Upper lobe of left lung (tissue), 6 donors: Measurements from ENCODE around the gene BICRA. TPM values are rescaled to one million over a fixed set of nuclear protein-coding genes. Genes with fewer than 3 reads are reported as not detected.
A peak's percentile ranks its signal among the peaks of the same experiment; 100 is the strongest.
"Not testable (repeated sequence)": the region's sequence is repeated elsewhere in the genome, so short reads cannot be mapped to it uniquely, and the experiment has no call there.

ENCODE experiments used
- ATAC-seq, 2 donors: fragments of 200-7000 bp; cut with Tn5 transposase; one replicate each; pipeline ENCODE4 v1.9.1; 2022; ENCODE audit warnings: mild to moderate bottlenecking in 2 of 2, moderate library complexity in 2 of 2; ENCODE audit not compliant: low FRiP score in 2 of 2
- DNase-seq, 2 donors: peaks; one replicate each; pipeline ENCODE4 v3.0.0-alpha.2; 2019 to 2020
- H3K27ac ChIP-seq, 4 donors: fragments of 200-600 bp; sonication (generic); one replicate each; pipeline ENCODE4 v1.5.1; 2016 to 2019
- H3K27me3 ChIP-seq, 4 donors: fragments of 200-600 bp; sonication (generic); one replicate each; pipeline ENCODE4 v1.5.1; 2017 to 2019
- H3K36me3 ChIP-seq, 4 donors: fragments of 200-600 bp; sonication (generic); one replicate each; pipeline ENCODE4 v1.5.1; 2016 to 2019
- H3K4me1 ChIP-seq, 4 donors: fragments of 200-600 bp; sonication (generic); one replicate each; pipeline ENCODE4 v1.5.1; 2018 to 2019
- H3K4me3 ChIP-seq, 4 donors: fragments of 200-600 bp; sonication (generic); one replicate each; pipeline ENCODE4 v1.5.1; 2017 to 2019; ENCODE audit warnings: mild to moderate bottlenecking in 2 of 4, moderate library complexity in 1 of 4
- H3K9me3 ChIP-seq, 4 donors: fragments of 200-600 bp; sonication (generic); one replicate each; pipeline ENCODE4 v1.5.1; 2018 to 2019
- EP300 ChIP-seq, 4 donors: sonication (generic); formaldehyde crosslinking; IDR thresholded peaks; one replicate each; pipeline ENCODE4 v1.5.1; 2017; ENCODE audit warnings: antibody characterized with exemption in 4 of 4, control low read depth in 2 of 4
- POLR2A ChIP-seq, 4 donors: fragments of 450-650 bp; IDR thresholded peaks; one replicate each; pipeline ENCODE4 v1.5.1; 2016 to 2017; ENCODE audit warnings: antibody characterized with exemption in 4 of 4, mild to moderate bottlenecking in 2 of 4
- POLR2AphosphoS5 ChIP-seq, 2 donors: sonication (generic); formaldehyde crosslinking; IDR thresholded peaks; one replicate each; pipeline ENCODE4 v1.5.1; 2017; ENCODE audit warnings: antibody characterized with exemption in 2 of 2
- WGBS, 2 donors: methylation state at CpG; one replicate each; pipeline ENCODE4 v1.1.5; 2017 to 2018; 5-methylcytosine and 5-hydroxymethylcytosine counted together
- total RNA-seq, 6 donors: library from RNA; depleted of rRNA in 4 of 6; stranded (reverse); fragments of >200 nt in 4 of 6; gene quantifications; one replicate each; pipeline versions ENCODE4 v1.1.0 to v1.2.1, GENCODE V29; 2016 to 2021
- TF ChIP-seq, protein P1 (sequence below), 6 experiments: fragments of 450-650 bp in 4 of 6; fragments of 200-600 bp in 2 of 6; sonication (generic) in 2 of 6; IDR thresholded peaks; one replicate each; pipeline ENCODE4 v1.5.1; 2016 to 2019; ENCODE audit warnings: antibody characterized with exemption in 6 of 6
- donor health status: DM: no; HTN: no; CAD: no; lungs with moderate emphysema.
- donor health status: DM: no; HTN: yes; CAD: no; lungs with severe emphysema.

Gene BICRA
- total RNA-seq, 6 donors from 2014 or later: 5.0 to 66.1 (median 15.2) TPM

DNA sequence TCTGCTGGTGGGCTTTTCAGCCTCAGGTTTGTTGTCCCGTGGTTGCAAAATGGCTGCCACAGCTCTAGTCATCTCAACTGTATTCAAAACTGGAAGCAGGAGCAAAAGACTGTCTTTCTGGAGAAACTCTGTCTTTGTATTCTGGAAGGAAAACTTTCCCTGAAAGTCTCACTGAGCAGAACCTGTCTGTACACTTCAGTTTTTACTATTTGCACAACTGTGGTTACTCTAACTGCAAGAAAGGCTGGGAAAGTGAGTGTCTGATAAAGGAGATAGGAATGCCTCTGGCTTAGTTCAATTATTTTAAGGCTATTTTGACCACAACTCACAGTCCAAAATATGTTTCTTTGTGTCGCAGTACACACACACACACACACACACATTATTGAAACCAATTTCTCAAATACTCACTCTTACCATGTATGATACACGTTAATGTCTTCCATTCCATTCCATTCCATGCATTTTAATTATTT, 54.5 kb downstream of the BICRA start:
- no peaks in the 10 kb centered on the region for H3K27me3 ChIP-seq
- peak; percentile 59 to 80 for ATAC-seq
- DNase-seq: no peak
- peak overlapping the region in 1 of 4 donors; percentile 8 for H3K4me3 ChIP-seq
- WGBS, 2 donors: 48 to 60% methylated on average over 3 of the region's 3 CpGs
- H3K4me1 ChIP-seq: peaks cover 58 to 69% (median 63%) of the 10 kb centered on the region in 4 donors
- H3K9me3 ChIP-seq: no peaks in the 10 kb centered on the region
- no peaks in the 10 kb centered on the region for H3K36me3 ChIP-seq
- peak in 1 of 4 donors; percentile 12 for TF ChIP-seq EP300 (IDR thresholded peaks at IDR 0.05)
- TF ChIP-seq POLR2A (IDR thresholded peaks at IDR 0.05): no peak
- H3K27ac ChIP-seq: peak overlapping the region; percentile 76 to 98 (median 92)

DNA sequence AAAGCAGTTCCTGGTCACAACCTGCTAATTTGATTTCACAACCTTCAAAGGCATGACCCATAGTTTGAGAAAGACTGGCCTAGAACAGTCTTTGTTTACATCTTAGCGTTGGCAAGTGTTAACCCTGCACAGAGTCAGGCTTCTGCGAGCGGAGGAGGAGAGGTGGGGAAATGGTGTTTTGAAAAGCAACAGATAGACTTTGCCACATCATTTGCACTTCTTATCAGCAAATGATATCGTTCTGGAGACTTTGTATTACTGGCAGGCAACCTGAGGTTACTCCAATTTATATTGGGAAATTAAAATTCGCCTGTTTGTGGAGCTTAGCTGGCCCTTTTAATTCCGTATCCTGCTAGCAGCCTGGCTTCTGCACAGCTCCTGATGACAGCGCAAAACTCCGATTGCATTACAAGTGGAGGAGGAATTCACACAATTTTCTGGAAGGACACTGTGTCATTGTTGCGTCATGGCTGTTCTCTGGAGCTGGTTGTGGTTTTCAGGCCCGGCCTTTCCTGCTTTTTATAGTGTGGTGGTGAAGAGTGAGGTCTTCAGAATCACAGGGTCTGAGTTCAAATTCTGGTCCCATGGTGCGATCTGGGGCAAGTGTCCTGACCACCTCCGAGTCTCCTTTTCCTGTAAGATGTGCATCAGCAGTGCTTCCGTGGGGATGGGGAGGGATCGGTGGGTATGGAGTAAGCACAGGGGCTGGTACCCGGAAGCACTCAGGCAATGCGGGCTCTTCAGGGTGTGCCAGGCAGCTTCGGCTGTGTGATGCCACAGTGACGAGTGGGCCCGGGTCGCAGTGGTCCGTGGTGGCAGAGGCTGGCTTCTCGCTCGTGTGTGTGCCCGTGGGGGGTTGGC, 55.2 kb downstream of the BICRA start:
- peaks cover 58 to 70% (median 63%) of the 10 kb centered on the region in 4 donors for H3K4me1 ChIP-seq
- peak; percentile 84 to 88 for ATAC-seq

GRCh38 chr19:47668556-47668955, 59.6 kb downstream of the BICRA start:
- 91 to 94% methylated on average over 13 of the region's 13 CpGs for WGBS, 2 donors
- not testable (repeated sequence) for H3K4me3 ChIP-seq

More for the DNA sequence above, 55.2 kb downstream of the BICRA start:
- H3K27me3 ChIP-seq: no peaks in the 10 kb centered on the region
- TF ChIP-seq, protein P1, sequence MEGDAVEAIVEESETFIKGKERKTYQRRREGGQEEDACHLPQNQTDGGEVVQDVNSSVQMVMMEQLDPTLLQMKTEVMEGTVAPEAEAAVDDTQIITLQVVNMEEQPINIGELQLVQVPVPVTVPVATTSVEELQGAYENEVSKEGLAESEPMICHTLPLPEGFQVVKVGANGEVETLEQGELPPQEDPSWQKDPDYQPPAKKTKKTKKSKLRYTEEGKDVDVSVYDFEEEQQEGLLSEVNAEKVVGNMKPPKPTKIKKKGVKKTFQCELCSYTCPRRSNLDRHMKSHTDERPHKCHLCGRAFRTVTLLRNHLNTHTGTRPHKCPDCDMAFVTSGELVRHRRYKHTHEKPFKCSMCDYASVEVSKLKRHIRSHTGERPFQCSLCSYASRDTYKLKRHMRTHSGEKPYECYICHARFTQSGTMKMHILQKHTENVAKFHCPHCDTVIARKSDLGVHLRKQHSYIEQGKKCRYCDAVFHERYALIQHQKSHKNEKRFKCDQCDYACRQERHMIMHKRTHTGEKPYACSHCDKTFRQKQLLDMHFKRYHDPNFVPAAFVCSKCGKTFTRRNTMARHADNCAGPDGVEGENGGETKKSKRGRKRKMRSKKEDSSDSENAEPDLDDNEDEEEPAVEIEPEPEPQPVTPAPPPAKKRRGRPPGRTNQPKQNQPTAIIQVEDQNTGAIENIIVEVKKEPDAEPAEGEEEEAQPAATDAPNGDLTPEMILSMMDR (IDR thresholded peaks at IDR 0.05): no peak
- peak; percentile 69 to 96 (median 82) for TF ChIP-seq EP300 (IDR thresholded peaks at IDR 0.05)
- TF ChIP-seq POLR2AphosphoS5 (IDR thresholded peaks at IDR 0.05): peak; percentile 82 to 92
- TF ChIP-seq POLR2A (IDR thresholded peaks at IDR 0.05): peak in 1 of 4 donors; percentile 48
- no peaks in the 10 kb centered on the region for H3K36me3 ChIP-seq
- peak overlapping the region in 1 of 4 donors; percentile 8 for H3K4me3 ChIP-seq
- no peaks in the 10 kb centered on the region for H3K9me3 ChIP-seq
- WGBS, 2 donors: 39 to 56% methylated on average over 10 to 24 of the region's 24 CpGs
- peak; percentile 81 to 92 for DNase-seq
- H3K27ac ChIP-seq: peak overlapping the region; percentile 76 to 98 (median 92)

GRCh38 chr19:47670736-47671135, 61.8 kb downstream of the BICRA start:
- H3K9me3 ChIP-seq: no peaks in the 10 kb centered on the region
- WGBS, 2 donors: 91 to 100% methylated on average over 8 of the region's 8 CpGs
- peaks cover 2 to 41% (median 20%) of the 10 kb centered on the region in 4 donors for H3K36me3 ChIP-seq
- H3K4me3 ChIP-seq: no peak overlapping the region
- no peak overlapping the region for H3K27ac ChIP-seq
- peaks cover 22 to 27% (median 23%) of the 10 kb centered on the region in 4 donors for H3K4me1 ChIP-seq
- no peak for TF ChIP-seq EP300 (IDR thresholded peaks at IDR 0.05)
- TF ChIP-seq POLR2A (IDR thresholded peaks at IDR 0.05): no peak
- TF ChIP-seq, protein P1 (IDR thresholded peaks at IDR 0.05): no peak
- TF ChIP-seq POLR2AphosphoS5 (IDR thresholded peaks at IDR 0.05): no peak
- H3K27me3 ChIP-seq: no peaks in the 10 kb centered on the region
- ATAC-seq: no peak
- DNase-seq: no peak

More at GRCh38 chr19:47668556-47668955, 59.6 kb downstream of the BICRA start:
- Histone ChIP-seq H3K36me3 (peaks cover 0 to 23% (median 4%) of the 10 kb centered on the region in 4 donors), H3K4me1 (peaks cover 37 to 49% (median 42%) of the 10 kb centered on the region in 4 donors), H3K27ac (peak overlapping the region in 1 of 4 donors; percentile 40)
- ATAC-seq, H3K27me3 ChIP-seq, H3K9me3 ChIP-seq, DNase-seq: not testable (repeated sequence)

DNA sequence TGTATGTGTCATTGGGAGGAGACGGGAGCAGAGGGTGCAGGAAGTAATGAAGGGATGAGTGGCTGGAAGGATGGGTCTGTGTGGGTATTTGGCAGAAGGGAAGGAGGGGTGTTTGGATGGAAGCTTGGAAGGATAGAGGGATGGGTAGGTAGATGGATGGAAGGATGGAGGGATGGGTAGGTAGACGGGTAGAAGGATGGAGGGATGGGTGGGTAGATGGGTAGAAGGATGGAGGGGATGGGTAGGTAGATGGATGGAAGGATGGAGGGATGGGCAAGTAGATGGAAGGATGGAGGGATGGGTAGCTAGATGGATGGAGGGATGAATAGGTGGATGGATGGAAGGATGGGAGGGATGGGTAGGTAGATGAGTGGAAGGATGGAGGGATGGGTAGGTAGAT, 62.6 kb downstream of the BICRA start:
- DNase-seq (no peak), ATAC-seq (no peak)
- 95 to 98% methylated on average over 2 of the region's 2 CpGs for WGBS, 2 donors
- peaks cover 15 to 20% (median 16%) of the 10 kb centered on the region in 4 donors for H3K4me1 ChIP-seq
- no peak overlapping the region for H3K27ac ChIP-seq
- H3K27me3 ChIP-seq: no peaks in the 10 kb centered on the region
- H3K4me3 ChIP-seq: no peak overlapping the region
- H3K9me3 ChIP-seq: no peaks in the 10 kb centered on the region
- peaks cover 2 to 46% (median 23%) of the 10 kb centered on the region in 4 donors for H3K36me3 ChIP-seq
- TF ChIP-seq, protein P1 (IDR thresholded peaks at IDR 0.05): no peak
- no peak for TF ChIP-seq POLR2AphosphoS5 (IDR thresholded peaks at IDR 0.05)
- no peak for TF ChIP-seq EP300 (IDR thresholded peaks at IDR 0.05)
- no peak for TF ChIP-seq POLR2A (IDR thresholded peaks at IDR 0.05)
